Activated B cell treated with CpG ODN at 0.5 μM for 24 hours (primary cell): ENCODE results near the gene CDC7. TPM values are rescaled to one million over a fixed set of nuclear protein-coding genes. Genes with fewer than 3 reads are reported as not detected.

Experiments
- ATAC-seq: fragments of 200-7000 bp; cut with Tn5 transposase; one replicate; pipeline ENCODE4 v1.10.0; 2021; ENCODE audit warnings: low read depth, mild to moderate bottlenecking, moderate library complexity
- CTCF ChIA-PET: fragments of 350-600 bp; sonication (Branson Sonifier 250); formaldehyde crosslinking; loops from one replicate; lab custom pipeline; 2021; ENCODE audit warnings: antibody characterized with exemption; lab: Charles Lee
- POLR2A ChIA-PET: fragments of 350-600 bp; sonication (Branson Sonifier 250); formaldehyde crosslinking; loops from one replicate; lab custom pipeline; 2021; ENCODE audit warnings: antibody characterized with exemption; lab: Charles Lee
- DNase-seq: peaks from one replicate; pipeline ENCODE4 v3.0.0; 2022
- H3K27ac Mint-ChIP-seq: one replicate; pipeline ENCODE4 v1.8.0; 2020; ENCODE audit warnings: mixed read lengths
- H3K27me3 Mint-ChIP-seq: one replicate; pipeline ENCODE4 v1.8.0; 2021; ENCODE audit warnings: mixed read lengths
- H3K36me3 Mint-ChIP-seq: one replicate; pipeline ENCODE4 v1.8.0; 2021; ENCODE audit warnings: low read depth, mixed read lengths
- H3K4me1 Mint-ChIP-seq: one replicate; pipeline ENCODE4 v1.8.0; 2021; ENCODE audit warnings: mixed read lengths
- H3K4me3 Mint-ChIP-seq: one replicate; pipeline ENCODE4 v1.8.0; 2020; ENCODE audit warnings: mild to moderate bottlenecking, mixed read lengths
- H3K9me3 Mint-ChIP-seq: one replicate; pipeline ENCODE4 v1.8.0; 2020; ENCODE audit warnings: mixed read lengths
- intact Hi-C: fragments of 100-400 bp; cut with micrococcal nuclease; formaldehyde crosslinking; loops from one replicate; pipeline ENCODE4 v1.15.1; 2024
- total RNA-seq: library from RNA; stranded (reverse); gene quantifications from 2 replicates; pipeline ENCODE4 v1.2.3, GENCODE V29; 2022
- TF ChIP-seq, protein P1 (sequence below): fragments of 200-600 bp; IDR thresholded peaks from one replicate; pipeline ENCODE4 v1.8.0; 2022; ENCODE audit warnings: antibody characterized with exemption, mild to moderate bottlenecking

CDC7 gene
- total RNA-seq, 1 donor from 2014 or later = 7.3 TPM

DNA sequence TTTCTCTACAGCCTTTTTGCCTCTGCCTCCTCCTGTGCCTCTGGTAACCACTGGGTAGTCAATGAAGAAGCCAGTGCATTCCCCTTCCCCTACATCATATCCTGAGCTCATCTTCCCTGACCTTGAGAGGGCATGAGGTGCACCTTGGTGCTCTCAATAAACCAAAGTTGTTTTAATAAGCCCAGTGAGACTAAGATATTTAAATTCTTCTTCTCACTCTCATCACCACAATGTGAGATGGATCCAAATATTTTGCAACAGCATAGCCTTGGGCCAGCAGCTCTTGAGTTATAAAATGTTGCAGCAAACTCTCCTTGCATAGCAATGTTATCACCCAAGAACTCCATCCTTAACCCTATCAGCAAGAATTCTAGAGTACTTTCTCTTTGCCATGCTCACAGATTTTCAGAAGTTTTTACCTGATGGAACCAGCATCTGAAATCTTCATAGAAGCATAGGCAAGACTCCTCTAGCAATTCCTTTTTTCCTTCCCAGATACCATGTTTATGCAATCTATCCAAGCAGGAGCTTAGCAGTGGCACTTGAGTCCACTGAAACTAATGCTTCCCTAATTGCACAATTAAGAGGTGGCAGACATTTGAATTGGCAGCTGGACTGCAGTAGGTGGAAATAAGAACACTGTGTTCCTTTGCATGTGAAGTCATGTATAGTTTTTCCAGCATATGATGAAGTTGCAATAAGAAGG lies 36.8 kb downstream of the CDC7 start:
- no peak for ATAC-seq
- Mint-ChIP-seq H3K36me3 (no peaks in the 10 kb centered on the region), H3K4me3 (no peak overlapping the region), H3K27ac (no peak overlapping the region), H3K4me1 (no peaks in the 10 kb centered on the region), H3K27me3 (no peaks in the 10 kb centered on the region), H3K9me3 (no peaks in the 10 kb centered on the region)
- no peak for DNase-seq
- CTCF ChIA-PET = no interaction called here
- POLR2A ChIA-PET = no interaction called here
- intact Hi-C loops = no loop called here
- TF ChIP-seq, protein P1, sequence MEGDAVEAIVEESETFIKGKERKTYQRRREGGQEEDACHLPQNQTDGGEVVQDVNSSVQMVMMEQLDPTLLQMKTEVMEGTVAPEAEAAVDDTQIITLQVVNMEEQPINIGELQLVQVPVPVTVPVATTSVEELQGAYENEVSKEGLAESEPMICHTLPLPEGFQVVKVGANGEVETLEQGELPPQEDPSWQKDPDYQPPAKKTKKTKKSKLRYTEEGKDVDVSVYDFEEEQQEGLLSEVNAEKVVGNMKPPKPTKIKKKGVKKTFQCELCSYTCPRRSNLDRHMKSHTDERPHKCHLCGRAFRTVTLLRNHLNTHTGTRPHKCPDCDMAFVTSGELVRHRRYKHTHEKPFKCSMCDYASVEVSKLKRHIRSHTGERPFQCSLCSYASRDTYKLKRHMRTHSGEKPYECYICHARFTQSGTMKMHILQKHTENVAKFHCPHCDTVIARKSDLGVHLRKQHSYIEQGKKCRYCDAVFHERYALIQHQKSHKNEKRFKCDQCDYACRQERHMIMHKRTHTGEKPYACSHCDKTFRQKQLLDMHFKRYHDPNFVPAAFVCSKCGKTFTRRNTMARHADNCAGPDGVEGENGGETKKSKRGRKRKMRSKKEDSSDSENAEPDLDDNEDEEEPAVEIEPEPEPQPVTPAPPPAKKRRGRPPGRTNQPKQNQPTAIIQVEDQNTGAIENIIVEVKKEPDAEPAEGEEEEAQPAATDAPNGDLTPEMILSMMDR = no peak

DNA sequence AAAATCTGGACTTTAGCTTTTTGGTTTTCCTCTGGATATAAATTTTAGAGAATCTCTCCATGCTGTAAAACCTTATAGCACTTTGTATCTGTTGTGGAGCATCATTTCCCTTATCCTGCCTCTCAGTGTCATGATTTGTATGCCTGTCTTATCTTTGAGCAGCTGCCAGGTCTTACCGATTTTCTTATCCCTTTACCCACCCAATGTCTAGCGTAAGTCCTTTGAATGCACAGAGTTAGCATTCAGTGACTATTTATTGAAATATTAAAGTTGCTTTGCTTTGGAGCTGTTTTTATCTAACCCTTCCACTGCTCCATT lies 37.3 kb downstream of the CDC7 start:
- intact Hi-C loops = no loop called here
- H3K4me3 Mint-ChIP-seq = no peak overlapping the region
- H3K27me3 Mint-ChIP-seq = no peaks in the 10 kb centered on the region
- H3K9me3 Mint-ChIP-seq = no peaks in the 10 kb centered on the region
- H3K27ac Mint-ChIP-seq = no peak overlapping the region
- ATAC-seq (no peak), DNase-seq (no peak)
- TF ChIP-seq, protein P1 = no peak
- H3K4me1 Mint-ChIP-seq = no peaks in the 10 kb centered on the region
- H3K36me3 Mint-ChIP-seq = no peaks in the 10 kb centered on the region
- CTCF ChIA-PET = no interaction called here
- POLR2A ChIA-PET = no interaction called here

DNA sequence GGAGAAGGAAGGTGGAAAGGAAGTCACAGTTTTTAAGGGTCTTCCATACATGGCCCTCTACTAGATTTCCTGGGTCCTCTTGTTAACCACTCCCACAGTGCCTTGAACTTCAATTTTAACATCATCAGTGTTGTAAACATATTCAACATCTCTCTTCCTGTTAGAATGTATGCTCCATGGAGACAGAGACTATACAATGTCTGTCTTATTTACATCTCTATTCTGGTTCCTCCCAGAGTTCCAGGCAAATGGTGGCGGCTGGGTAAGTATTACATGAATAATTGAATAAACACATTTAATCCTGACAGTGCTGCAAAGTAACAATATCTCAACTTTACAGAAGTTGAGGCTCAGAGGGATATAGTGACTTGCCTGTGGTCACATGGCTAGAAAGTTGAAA lies 40.3 kb downstream of the CDC7 start:
- intact Hi-C loops = no loop called here
- H3K4me3 Mint-ChIP-seq = no peak overlapping the region
- no peak for ATAC-seq
- no peaks in the 10 kb centered on the region for H3K36me3 Mint-ChIP-seq
- ChIA-PET POLR2A (no interaction called here), CTCF (no interaction called here)
- H3K4me1 Mint-ChIP-seq = no peaks in the 10 kb centered on the region
- TF ChIP-seq, protein P1 = no peak
- no peak overlapping the region for H3K27ac Mint-ChIP-seq
- H3K9me3 Mint-ChIP-seq = no peaks in the 10 kb centered on the region
- H3K27me3 Mint-ChIP-seq = peaks cover 5% of the 10 kb centered on the region
- no peak for DNase-seq

DNA sequence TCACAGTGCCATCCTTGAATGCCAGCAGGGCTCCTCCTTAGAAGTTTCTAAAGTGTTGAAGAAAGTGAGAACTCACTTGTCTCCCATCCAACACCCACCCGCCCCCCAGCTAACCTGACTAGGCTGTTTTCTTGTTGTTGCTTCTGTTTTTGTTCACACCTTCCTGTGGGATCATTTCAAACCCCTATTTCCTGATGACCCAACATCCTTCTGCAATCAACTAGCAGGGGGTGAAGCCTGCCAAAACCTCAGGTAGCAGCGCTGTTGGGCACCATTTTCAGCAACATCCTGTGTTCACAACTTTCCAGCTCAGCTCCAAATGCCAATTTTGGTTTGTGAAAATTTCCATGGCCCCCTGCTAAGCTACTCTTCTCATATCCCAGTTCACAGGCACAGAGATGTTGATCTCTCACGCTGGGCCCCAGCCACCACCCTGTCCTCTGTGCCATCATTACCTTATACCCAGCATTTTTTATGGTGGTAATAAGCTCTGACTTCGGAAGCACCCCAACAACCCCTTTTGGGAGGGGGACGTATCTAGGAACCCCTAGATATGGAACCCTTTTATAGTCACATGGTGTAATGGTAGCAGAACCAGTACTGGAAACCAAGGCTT lies 41.4 kb downstream of the CDC7 start:
- H3K4me3 Mint-ChIP-seq = no peak overlapping the region
- H3K27me3 Mint-ChIP-seq = peaks cover 5% of the 10 kb centered on the region
- H3K27ac Mint-ChIP-seq = no peak overlapping the region
- intact Hi-C loops = no loop called here
- H3K9me3 Mint-ChIP-seq = no peaks in the 10 kb centered on the region
- no peaks in the 10 kb centered on the region for H3K36me3 Mint-ChIP-seq
- no peaks in the 10 kb centered on the region for H3K4me1 Mint-ChIP-seq
- ATAC-seq (no peak), DNase-seq (no peak)
- TF ChIP-seq, protein P1 = no peak
- CTCF ChIA-PET = no interaction called here
- POLR2A ChIA-PET = no interaction called here

DNA sequence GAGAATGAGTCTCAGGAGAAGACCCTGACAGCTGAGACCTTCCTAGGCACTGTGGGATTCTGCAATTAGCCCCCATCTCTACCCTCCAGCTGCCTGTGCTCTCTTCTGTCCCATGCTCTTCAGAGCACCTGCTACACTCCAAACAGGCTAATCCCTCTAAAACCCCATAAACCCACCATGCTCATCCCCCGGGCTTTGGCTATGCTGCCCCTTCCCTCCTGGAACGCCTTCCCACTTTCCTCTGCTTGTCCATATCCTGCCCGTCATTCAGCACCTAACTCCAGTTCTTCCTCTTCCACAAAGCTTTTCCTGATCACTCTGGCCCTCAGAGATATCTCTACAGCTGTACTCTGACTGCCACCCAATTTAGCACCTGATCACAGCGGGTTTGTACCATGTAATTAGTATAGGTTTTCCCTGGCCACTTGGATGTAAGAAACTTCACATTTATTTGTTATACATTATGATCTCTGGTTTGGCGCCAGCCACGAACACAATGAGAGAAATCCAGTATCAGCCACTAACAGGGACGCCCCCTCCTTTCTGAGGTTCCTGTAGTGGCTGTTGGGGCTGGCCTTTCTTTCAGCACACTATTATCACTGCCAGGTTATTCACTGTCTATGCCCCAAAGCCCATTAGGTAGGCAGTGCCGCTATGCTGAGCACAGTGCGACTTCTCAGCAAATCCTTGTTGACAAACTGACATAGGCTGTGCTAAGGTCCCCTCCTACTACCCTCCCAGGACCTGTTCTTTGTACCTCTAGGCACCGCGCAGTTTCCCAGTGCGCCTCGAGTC lies 45.1 kb downstream of the CDC7 start:
- TF ChIP-seq, protein P1 = no peak
- ChIA-PET POLR2A (no interaction called here), CTCF (no interaction called here)
- ATAC-seq (no peak), DNase-seq (no peak)
- Mint-ChIP-seq H3K4me3 (no peak overlapping the region), H3K36me3 (no peaks in the 10 kb centered on the region), H3K4me1 (peaks cover 11% of the 10 kb centered on the region), H3K9me3 (no peaks in the 10 kb centered on the region), H3K27ac (no peak overlapping the region), H3K27me3 (peaks cover 10% of the 10 kb centered on the region)
- intact Hi-C loops = no loop called here
